GM23338 (cell line): ENCODE results near the gene SNX5.

Experiments
- CTCF ChIP-seq, 2 experiments: fragments of 200-600 bp in 1 of 2; sonication (generic) in 1 of 2; conservative IDR thresholded peaks; 2 replicates each; pipeline versions ENCODE4 v1.5.1 to v1.6.1; 2016 to 2017; ENCODE audit warnings: antibody characterized with exemption in 2 of 2, low read depth in 2 of 2, mild to moderate bottlenecking in 2 of 2, moderate library complexity in 1 of 2
- POLR2AphosphoS5 ChIP-seq: IDR thresholded peaks from 2 replicates; pipeline ENCODE4 v1.6.1; 2016; ENCODE audit warnings: antibody characterized with exemption, low read depth
- STAT1 ChIP-seq: IDR thresholded peaks from one replicate; pipeline ENCODE4 v1.6.1; 2016; ENCODE audit warnings: antibody characterized with exemption; ENCODE audit not compliant: unreplicated experiment

- TF ChIP-seq POLR2AphosphoS5 (no peak), CTCF (conservative IDR thresholded peaks at IDR 0.05; ENCODE audit: low read depth in 2 of 2) (no peak), STAT1 (no peak)
Measured at GRCh38 chr20:17998446-17998845, 29.9 kb upstream of the SNX5 start.
